GM18870 (cell line): Measurements from ENCODE around the gene ZYG11B.
"Not testable (repeated sequence)": the region's sequence is repeated elsewhere in the genome, so short reads cannot be mapped to it uniquely, and the experiment has no call there.

Experiments
- ATAC-seq: cut with Tn5 transposase; IDR thresholded peaks from one replicate; pipeline ENCODE4 v1.9.1; 2021; ENCODE audit warnings: moderate library complexity; ENCODE audit not compliant: unreplicated experiment

Gene ZYG11B

GRCh38 chr1:52726265-52727113, at the start of gene ZYG11B:
ZYG11B (plus strand) TSS chr1:52726453; CDS start chr1:52726654, 201 bp downstream.
- ATAC-seq = peak; percentile 75

GRCh38 chr1:52677076-52677806, 49.0 kb upstream of the ZYG11B start:
- no peak for ATAC-seq

GRCh38 chr1:52679048-52679447, 47.2 kb upstream of the ZYG11B start:
- no peak for ATAC-seq

- ATAC-seq = no peak
Measured at GRCh38 chr1:52679498-52679897, 46.8 kb upstream of the ZYG11B start.

- no peak for ATAC-seq
Measured at GRCh38 chr1:52680353-52680752, 45.9 kb upstream of the ZYG11B start.

- ATAC-seq = no peak
Measured at GRCh38 chr1:52681136-52681535, 45.1 kb upstream of the ZYG11B start.

GRCh38 chr1:52683367-52683940, 42.8 kb upstream of the ZYG11B start:
- ATAC-seq = no peak

- no peak for ATAC-seq
Measured at GRCh38 chr1:52684545-52684944, 41.7 kb upstream of the ZYG11B start.

- not testable (repeated sequence) for ATAC-seq
Measured at GRCh38 chr1:52686261-52686751, 39.9 kb upstream of the ZYG11B start.

GRCh38 chr1:52686830-52687229, 39.4 kb upstream of the ZYG11B start:
- no peak for ATAC-seq

GRCh38 chr1:52691821-52692220, 34.4 kb upstream of the ZYG11B start:
- no peak for ATAC-seq

- ATAC-seq = no peak
Measured at GRCh38 chr1:52692697-52693096, 33.6 kb upstream of the ZYG11B start.

GRCh38 chr1:52693351-52693750, 32.9 kb upstream of the ZYG11B start:
- not testable (repeated sequence) for ATAC-seq

GRCh38 chr1:52693843-52694242, 32.4 kb upstream of the ZYG11B start:
- no peak for ATAC-seq

- ATAC-seq = no peak
Measured at GRCh38 chr1:52695627-52696026, 30.6 kb upstream of the ZYG11B start.

GRCh38 chr1:52697795-52698674, 28.2 kb upstream of the ZYG11B start, which contains the start of gene COA7:
COA7 (minus strand) TSS chr1:52698347; CDS start chr1:52698326, 21 bp downstream.
- no peak for ATAC-seq

- ATAC-seq = peak; percentile 78
Measured at GRCh38 chr1:52702886-52703787, 23.1 kb upstream of the ZYG11B start.

GRCh38 chr1:52706136-52706670, 20.1 kb upstream of the ZYG11B start:
- no peak for ATAC-seq
